Psoas muscle (tissue), 8 donors: ENCODE results near the gene RABEP1. TPM values are rescaled to one million over a fixed set of nuclear protein-coding genes. Genes with fewer than 3 reads are reported as not detected.

Experiments
- ATAC-seq, 4 donors: fragments of 200-7000 bp; cut with Tn5 transposase; one replicate each; pipeline ENCODE4 v1.9.1; 2020; ENCODE audit warnings: moderate library complexity in 3 of 4, mild to moderate bottlenecking in 2 of 4
- DNase-seq, 2 donors: peaks; one replicate each; pipeline ENCODE4 v3.0.0-alpha.2; 2020
- H3K27ac ChIP-seq: fragments of 200-600 bp; one replicate; pipeline ENCODE4 v1.8.0; 2022
- H3K27me3 ChIP-seq, 3 donors: fragments of 200-600 bp in 1 of 3; one replicate each; pipeline versions ENCODE4 v1.6.1 to v1.8.0; 2013 to 2022; ENCODE audit warnings: low read length in 2 of 3, mild to moderate bottlenecking in 2 of 3, moderate library complexity in 1 of 3; ENCODE audit not compliant: insufficient read depth in 3 of 3
- H3K36me3 ChIP-seq, 2 donors: fragments of 200-600 bp in 1 of 2; one replicate each; pipeline versions ENCODE4 v1.6.1 to v1.8.0; 2013 to 2022; ENCODE audit warnings: low read depth in 1 of 2, mild to moderate bottlenecking in 1 of 2, moderate library complexity in 1 of 2; ENCODE audit not compliant: insufficient read depth in 1 of 2
- H3K4me1 ChIP-seq: fragments of 200-600 bp; one replicate; pipeline ENCODE4 v1.8.0; 2022
- H3K4me3 ChIP-seq: fragments of 200-600 bp; one replicate; pipeline ENCODE4 v1.8.0; 2022; ENCODE audit warnings: mild to moderate bottlenecking
- H3K9me3 ChIP-seq: fragments of 200-600 bp; one replicate; pipeline ENCODE4 v1.8.0; 2022
- WGBS, 3 donors: extraction: QIAGEN DNeasy Blood & Tissue Kit; methylation state at CpG; one replicate each; pipeline versions ENCODE4 v1.1.6 to v1.1.7; 2013; 5-methylcytosine and 5-hydroxymethylcytosine counted together
- intact Hi-C, 2 donors: fragments of 100-400 bp; cut with DNase I; formaldehyde crosslinking; loops; one replicate each; pipeline versions ENCODE4 v1.11.0 to v1.14.2; 2022
- polyA plus RNA-seq, 3 donors: library from polyadenylated mRNA; stranded (reverse); fragments of 200-250 nt; gene quantifications; one replicate each; pipeline ENCODE4 v1.2.3, GENCODE V29; 2013
- total RNA-seq, 4 donors: library from RNA; stranded (reverse); fragmentation: NEBNext Ultra II Directional in 2 of 4; extraction: Animal tissue kit (Norgen Biotek cat#: 25700) in 2 of 4; gene quantifications; one replicate each; pipeline versions ENCODE4 v1.2.1 to v1.2.4, GENCODE V29; 2021 to 2023
- TF ChIP-seq, protein P1 (sequence below): fragments of 200-600 bp; IDR thresholded peaks from one replicate; pipeline ENCODE4 v1.8.0; 2022; ENCODE audit warnings: antibody characterized with exemption
- donor health status: healthy with polysubstance abuse.
- donor health status: DM: no; HTN: no; CAD: no; lungs with moderate emphysema.
- donor health status: Bipolar disorder and iron deficiency.
- donor health status: healthy.
- donor health status: DM: yes; HTN: yes; CAD: no.
- donor health status: DM: no; HTN: no; CAD: no.
- donor health status: DM: no; HTN: no; CAD: no.
- donor health status: DM: yes; HTN: yes; CAD: no.

The RABEP1 gene
- total and polyA plus RNA-seq, 7 donors: 33.4 to 106 (median 77.4) TPM

DNA sequence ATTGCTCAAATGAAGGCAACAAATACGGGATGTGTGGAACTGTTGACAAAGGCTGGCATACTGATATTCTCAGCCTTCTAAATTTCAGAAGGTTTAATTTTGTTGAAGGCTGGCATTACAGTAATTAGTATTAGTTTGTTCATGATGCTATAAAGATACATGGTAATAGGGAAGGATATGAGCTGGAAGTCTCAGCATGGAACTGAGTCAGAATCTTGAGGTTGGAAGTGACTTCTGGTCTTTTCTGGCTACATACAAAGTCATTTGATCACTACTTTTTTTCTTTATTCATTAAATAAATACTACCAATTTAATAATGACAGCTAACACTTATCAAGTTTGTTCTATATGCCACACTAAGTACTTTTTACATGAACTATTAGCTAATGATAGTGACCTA is 22.6 kb downstream of the RABEP1 start:
- H3K9me3 ChIP-seq: no peaks in the 10 kb centered on the region
- intact Hi-C loops: loop anchor here in 1 of 2 donors (5.0 kb wide), 1 partner anchor 57 kb away; no protein-coding TSS in a partner anchor
- TF ChIP-seq, protein P1, sequence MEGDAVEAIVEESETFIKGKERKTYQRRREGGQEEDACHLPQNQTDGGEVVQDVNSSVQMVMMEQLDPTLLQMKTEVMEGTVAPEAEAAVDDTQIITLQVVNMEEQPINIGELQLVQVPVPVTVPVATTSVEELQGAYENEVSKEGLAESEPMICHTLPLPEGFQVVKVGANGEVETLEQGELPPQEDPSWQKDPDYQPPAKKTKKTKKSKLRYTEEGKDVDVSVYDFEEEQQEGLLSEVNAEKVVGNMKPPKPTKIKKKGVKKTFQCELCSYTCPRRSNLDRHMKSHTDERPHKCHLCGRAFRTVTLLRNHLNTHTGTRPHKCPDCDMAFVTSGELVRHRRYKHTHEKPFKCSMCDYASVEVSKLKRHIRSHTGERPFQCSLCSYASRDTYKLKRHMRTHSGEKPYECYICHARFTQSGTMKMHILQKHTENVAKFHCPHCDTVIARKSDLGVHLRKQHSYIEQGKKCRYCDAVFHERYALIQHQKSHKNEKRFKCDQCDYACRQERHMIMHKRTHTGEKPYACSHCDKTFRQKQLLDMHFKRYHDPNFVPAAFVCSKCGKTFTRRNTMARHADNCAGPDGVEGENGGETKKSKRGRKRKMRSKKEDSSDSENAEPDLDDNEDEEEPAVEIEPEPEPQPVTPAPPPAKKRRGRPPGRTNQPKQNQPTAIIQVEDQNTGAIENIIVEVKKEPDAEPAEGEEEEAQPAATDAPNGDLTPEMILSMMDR: no peak
- peaks cover 0 to 6% of the 10 kb centered on the region in 2 donors for H3K36me3 ChIP-seq
- H3K4me1 ChIP-seq: peaks cover 26% of the 10 kb centered on the region
- 91 to 95% (median 92%) methylated on average over 1 of the region's 1 CpG for WGBS, 3 donors
- ATAC-seq: no peak
- DNase-seq: no peak
- no peak overlapping the region for H3K27ac ChIP-seq
- H3K4me3 ChIP-seq: no peak overlapping the region
- no peaks in the 10 kb centered on the region for H3K27me3 ChIP-seq

DNA sequence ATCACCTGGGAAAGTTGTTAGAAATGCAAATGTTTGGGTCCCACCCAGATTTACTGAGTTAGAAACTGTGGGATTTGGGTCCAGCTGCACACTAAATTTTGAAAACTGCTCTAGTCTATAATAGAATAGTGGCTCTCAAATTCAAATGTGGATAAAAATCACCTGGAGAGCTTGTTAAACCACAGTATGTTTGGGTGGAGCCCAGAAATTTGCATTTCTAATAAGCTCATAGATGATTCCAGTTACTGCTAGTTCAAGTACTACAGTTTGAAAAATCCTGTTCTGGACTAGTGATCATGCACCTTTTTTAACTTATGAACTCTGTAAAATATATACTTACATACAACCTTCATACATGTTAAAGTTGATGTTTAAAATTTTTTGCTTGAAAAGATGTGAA is 27.8 kb downstream of the RABEP1 start:
- Histone ChIP-seq H3K27me3 (no peaks in the 10 kb centered on the region), H3K36me3 (peaks cover 0 to 33% of the 10 kb centered on the region in 2 donors), H3K9me3 (no peaks in the 10 kb centered on the region), H3K27ac (no peak overlapping the region), H3K4me1 (peaks cover 6% of the 10 kb centered on the region), H3K4me3 (no peak overlapping the region)
- DNase-seq (no peak), ATAC-seq (no peak)
- intact Hi-C loops: loop anchor here (2.0 to 5.0 kb wide), 2 partner anchors 61 to 63 kb away; no protein-coding TSS in a partner anchor
- TF ChIP-seq, protein P1: no peak

DNA sequence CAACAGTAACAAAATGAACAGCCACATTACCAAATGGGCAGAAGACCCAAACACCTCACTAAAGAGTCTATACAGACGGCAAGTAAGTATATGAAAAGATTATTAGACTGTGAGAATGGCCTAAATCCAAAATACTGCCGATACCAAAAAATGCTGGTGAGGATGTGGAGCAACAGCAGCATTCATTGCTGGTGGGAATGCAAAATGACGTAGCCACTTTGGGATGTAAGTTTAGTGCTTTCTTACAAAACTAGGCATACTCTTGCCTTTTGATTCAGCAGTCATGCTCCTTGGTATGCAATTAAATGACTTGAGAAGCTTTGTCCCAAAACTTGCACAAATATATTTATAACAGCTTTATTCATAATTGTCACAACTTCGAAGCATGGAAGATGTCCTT is 43.8 kb downstream of the RABEP1 start:
- no peak overlapping the region for H3K27ac ChIP-seq
- H3K4me3 ChIP-seq: no peak overlapping the region
- DNase-seq (no peak), ATAC-seq (no peak)
- no peaks in the 10 kb centered on the region for H3K9me3 ChIP-seq
- WGBS, 3 donors: 95 to 97% (median 96%) methylated on average over 4 of the region's 4 CpGs
- no peaks in the 10 kb centered on the region for H3K4me1 ChIP-seq
- H3K36me3 ChIP-seq: no peaks in the 10 kb centered on the region
- no peaks in the 10 kb centered on the region for H3K27me3 ChIP-seq
- TF ChIP-seq, protein P1: no peak
- intact Hi-C loops: no loop called here

DNA sequence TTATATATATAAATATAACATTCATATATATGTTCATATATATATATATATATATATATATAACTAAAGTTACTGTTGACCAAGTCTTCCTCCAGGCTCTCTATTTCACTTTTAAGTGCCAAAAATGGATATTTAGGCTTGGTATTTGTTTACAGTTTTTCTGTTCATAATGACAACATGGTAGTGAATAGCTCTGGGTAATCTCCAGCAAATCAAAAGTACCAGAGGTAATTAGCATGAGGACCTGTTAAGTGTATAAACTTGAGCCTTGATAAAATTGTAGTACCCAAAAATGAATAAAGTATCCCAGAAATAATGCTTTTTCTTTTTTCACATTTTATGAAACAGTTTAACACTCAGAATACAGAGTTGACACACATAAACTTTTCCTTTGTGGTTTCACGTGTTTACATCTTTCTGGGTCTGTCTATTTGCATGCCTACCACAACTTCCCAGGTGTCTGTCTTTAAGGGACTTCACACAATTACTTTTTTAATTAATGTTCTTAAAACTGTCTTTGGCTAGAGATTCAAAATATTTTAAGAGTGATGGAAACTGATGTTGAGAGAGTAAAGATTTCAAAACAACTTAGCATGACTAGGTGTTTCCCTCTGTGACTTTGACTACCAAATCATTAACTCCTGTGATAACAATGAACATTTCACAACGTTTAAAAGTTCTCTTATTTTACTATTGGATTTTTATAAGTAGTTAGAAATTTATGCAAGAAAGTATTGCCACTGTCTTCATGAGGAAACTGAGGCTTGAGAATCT is 47.9 kb downstream of the RABEP1 start:
- Histone ChIP-seq H3K36me3 (peaks cover 0 to 36% of the 10 kb centered on the region in 2 donors), H3K27me3 (no peaks in the 10 kb centered on the region), H3K4me3 (no peak overlapping the region), H3K27ac (no peak overlapping the region), H3K9me3 (no peaks in the 10 kb centered on the region), H3K4me1 (no peaks in the 10 kb centered on the region)
- DNase-seq (no peak), ATAC-seq (no peak)
- TF ChIP-seq, protein P1: no peak
- intact Hi-C loops: no loop called here
- WGBS, 3 donors: 68 to 81% (median 72%) methylated on average over 2 of the region's 2 CpGs
